Prostate gland (tissue), 2 donors: ENCODE data around the gene TTYH2. TPM values are rescaled to one million over a fixed set of nuclear protein-coding genes. Genes with fewer than 3 reads are reported as not detected.

Experiments
- DNase-seq: peaks from one replicate; pipeline ENCODE4 v3.0.0-alpha.2; 2019; ENCODE audit warnings: low spot score
- H3K27ac ChIP-seq, 2 donors: fragments of 200-600 bp; sonication (generic); 2 replicates each; pipeline ENCODE4 v1.5.1; 2017 to 2019
- H3K27me3 ChIP-seq: fragments of 200-600 bp; sonication (generic); replicated peaks from 2 replicates; pipeline ENCODE4 v1.5.1; 2019; ENCODE audit not compliant: insufficient read depth
- H3K36me3 ChIP-seq, 2 donors: fragments of 200-600 bp; sonication (generic); 1 replicate in 1 of 2; 2 replicates in 1 of 2; pipeline versions ENCODE4 v1.5.1 to v1.8.1; 2017 to 2019
- H3K4me1 ChIP-seq: fragments of 200-600 bp; sonication (generic); replicated peaks from 2 replicates; pipeline ENCODE4 v1.5.1; 2019
- H3K4me3 ChIP-seq, 2 donors: fragments of 200-600 bp; sonication (generic); 2 replicates each; pipeline ENCODE4 v1.5.1; 2017 to 2019
- H3K9me3 ChIP-seq: fragments of 200-600 bp; sonication (generic); 2 replicates; pipeline ENCODE4 v1.5.1; 2017
- POLR2A ChIP-seq: fragments of 450-650 bp; IDR thresholded peaks from one replicate; pipeline ENCODE4 v1.6.1; 2016; ENCODE audit warnings: antibody characterized with exemption, mild to moderate bottlenecking
- POLR2AphosphoS5 ChIP-seq: sonication (generic); formaldehyde crosslinking; IDR thresholded peaks from one replicate; pipeline ENCODE4 v1.6.1; 2017; ENCODE audit warnings: antibody characterized with exemption
- WGBS: methylation state at CpG from one replicate; pipeline ENCODE4 v1.1.5; 2018; 5-methylcytosine and 5-hydroxymethylcytosine counted together
- intact Hi-C: fragments of 100-400 bp; cut with DNase I; formaldehyde crosslinking; loops from one replicate; pipeline ENCODE4 v1.14.2; 2022
- total RNA-seq, 2 donors: library from RNA; depleted of rRNA; stranded (reverse); fragments of >200 nt; gene quantifications; one replicate each; pipeline ENCODE4 v1.1.0, GENCODE V29; 2016
- TF ChIP-seq, protein P1 (sequence below), 4 experiments: fragments of 200-600 bp in 2 of 4; fragments of 450-650 bp in 2 of 4; sonication (generic) in 2 of 4; IDR thresholded peaks; 1 replicate in 3 of 4; 2 replicates in 1 of 4; pipeline ENCODE4 v1.5.1; 2016 to 2019; ENCODE audit warnings: antibody characterized with exemption in 4 of 4, mild to moderate bottlenecking in 2 of 4, moderate library complexity in 2 of 4

TTYH2 gene
- total RNA-seq, 2 donors from 2014 or later: 7.7 to 43.3 TPM

DNA sequence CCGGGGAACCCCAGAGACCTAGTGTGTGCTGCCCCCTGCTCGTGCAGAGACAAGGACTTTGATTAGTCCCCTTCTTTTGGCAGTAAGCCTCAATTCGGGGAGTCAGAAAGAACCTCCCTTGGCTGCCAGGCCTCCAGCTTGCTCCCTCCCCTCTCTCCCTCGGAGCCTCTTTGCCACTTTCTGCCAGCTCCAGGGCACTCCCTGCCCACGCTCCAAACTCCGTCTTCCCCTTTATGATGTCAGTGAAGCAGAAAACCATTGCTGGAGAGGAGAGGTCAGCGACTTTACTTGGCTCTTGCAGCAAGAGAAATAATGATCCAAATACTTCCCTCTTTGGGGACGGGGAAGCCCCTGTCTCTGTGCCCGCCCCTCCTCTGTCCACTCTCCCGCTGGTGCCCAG lies 28.1 kb downstream of the TTYH2 start:
- no peaks in the 10 kb centered on the region for H3K36me3 ChIP-seq
- no peak for TF ChIP-seq POLR2AphosphoS5
- no peak for TF ChIP-seq POLR2A
- TF ChIP-seq, protein P1, sequence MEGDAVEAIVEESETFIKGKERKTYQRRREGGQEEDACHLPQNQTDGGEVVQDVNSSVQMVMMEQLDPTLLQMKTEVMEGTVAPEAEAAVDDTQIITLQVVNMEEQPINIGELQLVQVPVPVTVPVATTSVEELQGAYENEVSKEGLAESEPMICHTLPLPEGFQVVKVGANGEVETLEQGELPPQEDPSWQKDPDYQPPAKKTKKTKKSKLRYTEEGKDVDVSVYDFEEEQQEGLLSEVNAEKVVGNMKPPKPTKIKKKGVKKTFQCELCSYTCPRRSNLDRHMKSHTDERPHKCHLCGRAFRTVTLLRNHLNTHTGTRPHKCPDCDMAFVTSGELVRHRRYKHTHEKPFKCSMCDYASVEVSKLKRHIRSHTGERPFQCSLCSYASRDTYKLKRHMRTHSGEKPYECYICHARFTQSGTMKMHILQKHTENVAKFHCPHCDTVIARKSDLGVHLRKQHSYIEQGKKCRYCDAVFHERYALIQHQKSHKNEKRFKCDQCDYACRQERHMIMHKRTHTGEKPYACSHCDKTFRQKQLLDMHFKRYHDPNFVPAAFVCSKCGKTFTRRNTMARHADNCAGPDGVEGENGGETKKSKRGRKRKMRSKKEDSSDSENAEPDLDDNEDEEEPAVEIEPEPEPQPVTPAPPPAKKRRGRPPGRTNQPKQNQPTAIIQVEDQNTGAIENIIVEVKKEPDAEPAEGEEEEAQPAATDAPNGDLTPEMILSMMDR (IDR thresholded peaks at IDR 0.05): no peak
- H3K9me3 ChIP-seq: no peaks in the 10 kb centered on the region
- no peak overlapping the region for H3K27ac ChIP-seq
- H3K4me1 ChIP-seq: no peaks in the 10 kb centered on the region
- no peak for DNase-seq
- intact Hi-C loops: no loop called here
- 56% methylated on average over 10 of the region's 10 CpGs for WGBS
- no peaks in the 10 kb centered on the region for H3K27me3 ChIP-seq
- no peak overlapping the region for H3K4me3 ChIP-seq

DNA sequence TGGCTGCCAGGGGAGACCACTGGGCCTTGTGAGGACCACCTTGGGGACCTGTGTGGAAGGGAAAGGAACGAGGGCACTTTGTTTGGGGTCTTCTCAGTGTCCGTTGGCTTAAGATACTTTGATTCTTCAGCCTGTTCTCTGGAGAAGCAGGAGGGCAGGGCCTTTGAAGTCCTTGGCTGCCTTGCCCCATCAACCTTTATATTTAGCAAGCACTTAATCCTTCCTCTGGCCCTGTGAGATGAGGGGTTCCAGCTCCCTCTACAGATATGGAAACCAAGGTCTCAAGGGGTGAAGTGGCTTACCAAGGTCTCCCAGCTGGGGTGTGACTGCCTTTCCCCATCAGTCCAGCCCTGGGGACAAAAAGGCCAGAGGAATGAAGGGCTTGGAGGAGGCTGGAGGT lies 28.5 kb downstream of the TTYH2 start:
- TF ChIP-seq POLR2AphosphoS5 (no peak), POLR2A (no peak)
- TF ChIP-seq, protein P1 (IDR thresholded peaks at IDR 0.05): no peak
- Histone ChIP-seq H3K27me3 (no peaks in the 10 kb centered on the region), H3K9me3 (no peaks in the 10 kb centered on the region), H3K4me1 (no peaks in the 10 kb centered on the region), H3K4me3 (no peak overlapping the region), H3K27ac (no peak overlapping the region), H3K36me3 (no peaks in the 10 kb centered on the region)
- DNase-seq: no peak
- intact Hi-C loops: no loop called here
- WGBS: 93% methylated on average over 2 of the region's 2 CpGs

DNA sequence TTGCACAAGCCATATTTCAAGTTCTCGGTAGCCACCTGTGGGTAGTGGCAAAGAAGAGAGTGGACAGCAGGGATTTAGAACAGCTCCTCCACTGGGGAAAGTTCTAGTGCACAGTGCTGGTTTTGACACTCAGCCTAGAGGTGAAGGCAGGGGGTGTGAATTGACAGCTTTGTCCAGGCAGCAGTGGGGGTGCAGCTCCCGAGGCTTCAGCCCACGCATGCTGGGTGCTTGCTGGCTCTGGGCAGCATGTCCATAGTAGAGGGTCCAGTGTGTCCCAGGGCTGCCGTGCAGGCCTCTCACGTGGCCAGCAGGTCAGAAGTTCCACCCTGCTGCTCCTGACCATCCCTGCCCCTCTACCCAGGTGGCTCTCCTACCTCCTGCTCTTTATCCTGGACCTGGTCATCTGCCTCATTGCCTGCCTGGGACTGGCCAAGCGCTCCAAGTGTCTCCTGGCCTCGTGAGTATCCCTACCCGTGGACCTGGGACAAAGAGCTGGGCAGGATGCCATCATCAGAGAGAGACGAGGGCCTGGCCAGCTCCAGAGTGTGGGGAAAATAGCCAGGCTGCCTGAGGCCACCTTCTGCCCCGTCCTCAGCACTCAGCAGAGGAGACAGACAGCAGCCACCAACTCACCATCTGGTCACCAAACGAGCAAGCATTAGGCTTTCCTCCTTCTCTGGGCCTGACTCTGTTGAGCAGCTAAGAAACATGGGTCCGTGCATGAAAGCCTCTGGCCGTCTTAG lies 29.8 kb downstream of the TTYH2 start:
- TF ChIP-seq POLR2AphosphoS5 (no peak), POLR2A (no peak)
- TF ChIP-seq, protein P1 (IDR thresholded peaks at IDR 0.05): no peak
- no peak for DNase-seq
- no peaks in the 10 kb centered on the region for H3K9me3 ChIP-seq
- 66% methylated on average over 13 of the region's 13 CpGs for WGBS
- H3K27ac ChIP-seq: no peak overlapping the region
- no peaks in the 10 kb centered on the region for H3K27me3 ChIP-seq
- no peaks in the 10 kb centered on the region for H3K4me1 ChIP-seq
- intact Hi-C loops: no loop called here
- no peak overlapping the region for H3K4me3 ChIP-seq
- H3K36me3 ChIP-seq: no peaks in the 10 kb centered on the region

DNA sequence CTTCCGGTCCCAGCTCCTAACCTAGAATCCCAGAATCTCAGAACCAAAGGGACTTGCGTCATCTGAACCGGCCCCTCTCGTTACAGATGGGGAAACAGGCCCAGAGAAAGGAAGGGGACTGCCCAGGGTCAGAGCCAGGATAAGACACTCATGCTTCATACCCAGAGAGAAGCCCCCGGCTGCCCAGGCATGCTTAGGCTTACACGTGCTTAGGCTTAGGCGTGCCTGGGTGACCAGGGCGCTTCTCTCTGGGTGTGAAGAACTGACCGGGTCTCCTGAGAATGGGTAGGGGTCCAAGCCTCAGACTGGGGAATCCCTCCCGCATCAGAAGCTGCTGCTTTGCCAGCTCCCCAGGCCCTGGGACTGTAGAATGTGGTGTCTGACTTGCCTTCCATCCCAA lies 30.8 kb downstream of the TTYH2 start:
- Histone ChIP-seq H3K27ac (no peak overlapping the region), H3K27me3 (no peaks in the 10 kb centered on the region), H3K9me3 (no peaks in the 10 kb centered on the region), H3K4me3 (no peak overlapping the region), H3K4me1 (no peaks in the 10 kb centered on the region), H3K36me3 (no peaks in the 10 kb centered on the region)
- no peak for TF ChIP-seq POLR2A
- DNase-seq: no peak
- intact Hi-C loops: no loop called here
- 96% methylated on average over 10 of the region's 10 CpGs for WGBS

DNA sequence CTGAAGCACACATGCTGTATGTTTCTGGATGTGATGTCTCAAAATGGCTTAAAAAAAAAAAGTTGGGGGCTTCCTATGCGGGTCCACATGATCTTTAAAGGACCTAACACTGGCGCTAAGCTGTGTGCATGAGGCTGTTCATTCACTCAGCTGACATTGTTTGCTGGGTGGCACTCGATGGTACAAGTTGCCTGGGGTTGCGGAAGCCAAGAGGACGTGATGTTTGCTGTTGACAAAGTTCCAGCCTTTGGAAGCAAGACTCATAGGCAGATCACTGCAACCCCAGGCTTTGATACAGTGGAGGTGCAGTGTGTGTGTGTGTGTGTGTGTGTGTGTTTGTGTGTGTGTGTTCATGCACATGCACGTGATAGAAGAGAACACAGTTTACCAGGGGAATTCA lies 31.2 kb downstream of the TTYH2 start:
- WGBS: 71% methylated on average over 6 of the region's 6 CpGs
- TF ChIP-seq POLR2A (no peak), POLR2AphosphoS5 (no peak)
- TF ChIP-seq, protein P1 (IDR thresholded peaks at IDR 0.05): no peak

More for the DNA sequence above, 31.2 kb downstream of the TTYH2 start:
- no peaks in the 10 kb centered on the region for H3K27me3 ChIP-seq
- no peak for DNase-seq
- no peak overlapping the region for H3K4me3 ChIP-seq
- no peaks in the 10 kb centered on the region for H3K9me3 ChIP-seq
- intact Hi-C loops: no loop called here
- no peak overlapping the region for H3K27ac ChIP-seq
- H3K4me1 ChIP-seq: no peaks in the 10 kb centered on the region
- no peaks in the 10 kb centered on the region for H3K36me3 ChIP-seq
